Activated B cell treated with CpG ODN at 0.5 μM for 24 hours (primary cell): Measurements from ENCODE around the gene CAMK2D. TPM values are rescaled to one million over a fixed set of nuclear protein-coding genes. Genes with fewer than 3 reads are reported as not detected.
"Not testable (repeated sequence)": the region's sequence is repeated elsewhere in the genome, so short reads cannot be mapped to it uniquely, and the experiment has no call there.

Source experiments
- ATAC-seq: fragments of 200-7000 bp; cut with Tn5 transposase; one replicate; pipeline ENCODE4 v1.10.0; 2021; ENCODE audit warnings: low read depth, mild to moderate bottlenecking, moderate library complexity
- CTCF ChIA-PET: fragments of 350-600 bp; sonication (Branson Sonifier 250); formaldehyde crosslinking; loops from one replicate; lab custom pipeline; 2021; ENCODE audit warnings: antibody characterized with exemption; lab: Charles Lee
- POLR2A ChIA-PET: fragments of 350-600 bp; sonication (Branson Sonifier 250); formaldehyde crosslinking; loops from one replicate; lab custom pipeline; 2021; ENCODE audit warnings: antibody characterized with exemption; lab: Charles Lee
- DNase-seq: peaks from one replicate; pipeline ENCODE4 v3.0.0; 2022
- H3K27ac Mint-ChIP-seq: one replicate; pipeline ENCODE4 v1.8.0; 2020; ENCODE audit warnings: mixed read lengths
- H3K27me3 Mint-ChIP-seq: one replicate; pipeline ENCODE4 v1.8.0; 2021; ENCODE audit warnings: mixed read lengths
- H3K36me3 Mint-ChIP-seq: one replicate; pipeline ENCODE4 v1.8.0; 2021; ENCODE audit warnings: low read depth, mixed read lengths
- H3K4me1 Mint-ChIP-seq: one replicate; pipeline ENCODE4 v1.8.0; 2021; ENCODE audit warnings: mixed read lengths
- H3K4me3 Mint-ChIP-seq: one replicate; pipeline ENCODE4 v1.8.0; 2020; ENCODE audit warnings: mild to moderate bottlenecking, mixed read lengths
- H3K9me3 Mint-ChIP-seq: one replicate; pipeline ENCODE4 v1.8.0; 2020; ENCODE audit warnings: mixed read lengths
- CTCF ChIP-seq: fragments of 200-600 bp; IDR thresholded peaks from one replicate; pipeline ENCODE4 v1.8.0; 2022; ENCODE audit warnings: antibody characterized with exemption, mild to moderate bottlenecking
- intact Hi-C: fragments of 100-400 bp; cut with micrococcal nuclease; formaldehyde crosslinking; loops from one replicate; pipeline ENCODE4 v1.15.1; 2024
- total RNA-seq: library from RNA; stranded (reverse); gene quantifications from 2 replicates; pipeline ENCODE4 v1.2.3, GENCODE V29; 2022

CAMK2D gene
- total RNA-seq: 62.7 and 72.9 TPM in 2 replicates

- intact Hi-C loops: loop anchor here (1.0 to 5.0 kb wide), 15 partner anchors 23 to 1529 kb away; partner anchors contain the start of genes AP1AR, LARP7, TIFA and ZGRF1
- Mint-ChIP-seq H3K4me1 (peaks cover 42% of the 10 kb centered on the region), H3K27ac (peak within 1 kb of the TSS; percentile 100), H3K9me3 (no peaks in the 10 kb centered on the region), H3K27me3 (no peaks in the 10 kb centered on the region), H3K4me3 (peak within 1 kb of the TSS; percentile 99), H3K36me3 (peaks cover 44% of the 10 kb centered on the region)
- no peak for TF ChIP-seq CTCF
- ATAC-seq (peak; percentile 36), DNase-seq (peak; percentile 76)
- POLR2A ChIA-PET: interaction anchor here (0.5 to 3.6 kb wide), 23 partner anchors 14 to 937 kb away, joined by 3 to 86 read pairs (median 5); no protein-coding TSS in a partner anchor
- CTCF ChIA-PET: interaction anchor here (1.0 to 3.4 kb wide), 5 partner anchors 88 to 214 kb away, joined by 3 to 25 read pairs (median 4); no protein-coding TSS in a partner anchor
Measured at GRCh38 chr4:113761620-113762185, at the start of gene CAMK2D. TSS of gene CAMK2D (minus strand) at chr4:113761738. CDS start at chr4:113761068, 670 bp downstream.

GRCh38 chr4:113810906-113811305, 49.4 kb upstream of the CAMK2D start:
- Mint-ChIP-seq H3K4me3 (no peak overlapping the region), H3K36me3 (no peaks in the 10 kb centered on the region), H3K27me3 (peaks cover 2% of the 10 kb centered on the region), H3K27ac (no peak overlapping the region), H3K9me3 (no peaks in the 10 kb centered on the region), H3K4me1 (no peaks in the 10 kb centered on the region)
- ChIA-PET POLR2A (no interaction called here), CTCF (interaction anchor here (0.6 kb wide), 1 partner anchor 14 kb away, joined by 3 read pairs; no protein-coding TSS in a partner anchor)
- intact Hi-C loops: no loop called here
- no peak for TF ChIP-seq CTCF
- ATAC-seq: no peak
- DNase-seq: no peak

GRCh38 chr4:113809311-113809710, 47.8 kb upstream of the CAMK2D start:
- ATAC-seq: no peak
- POLR2A ChIA-PET: no interaction called here
- H3K27ac Mint-ChIP-seq: no peak overlapping the region
- CTCF ChIA-PET: no interaction called here
- no peak for DNase-seq
- H3K4me3 Mint-ChIP-seq: no peak overlapping the region
- no peaks in the 10 kb centered on the region for H3K9me3 Mint-ChIP-seq
- peaks cover 2% of the 10 kb centered on the region for H3K27me3 Mint-ChIP-seq
- no peaks in the 10 kb centered on the region for H3K36me3 Mint-ChIP-seq
- no peaks in the 10 kb centered on the region for H3K4me1 Mint-ChIP-seq
- intact Hi-C loops: no loop called here
- TF ChIP-seq CTCF: no peak

DNA sequence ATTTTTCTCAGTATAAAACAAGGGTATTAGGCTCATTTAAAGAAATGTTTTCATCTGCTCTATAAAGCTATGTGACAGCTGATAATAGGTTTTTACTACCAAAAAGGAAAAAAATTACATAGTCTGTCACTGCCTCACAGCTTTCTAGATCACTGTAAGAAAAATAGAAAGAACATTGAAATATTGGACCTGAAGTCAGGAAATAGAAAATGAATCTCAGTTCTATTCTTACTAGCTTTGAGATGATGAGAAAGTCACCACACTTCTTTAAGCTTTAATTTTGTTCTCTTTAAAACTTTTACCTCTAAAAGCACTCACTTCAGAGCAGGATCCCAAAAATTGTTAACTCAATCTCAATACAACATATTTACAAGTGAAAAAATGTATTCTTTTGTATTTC, 45.3 kb upstream of the CAMK2D start:
- Mint-ChIP-seq H3K4me1 (no peaks in the 10 kb centered on the region), H3K27me3 (peaks cover 2% of the 10 kb centered on the region), H3K36me3 (no peaks in the 10 kb centered on the region), H3K9me3 (peaks cover 5% of the 10 kb centered on the region), H3K27ac (no peak overlapping the region), H3K4me3 (no peak overlapping the region)
- DNase-seq (no peak), ATAC-seq (no peak)
- ChIA-PET CTCF (no interaction called here), POLR2A (no interaction called here)
- intact Hi-C loops: no loop called here
- TF ChIP-seq CTCF: no peak

- intact Hi-C loops: no loop called here
- Mint-ChIP-seq H3K27me3 (no peaks in the 10 kb centered on the region), H3K27ac (no peak overlapping the region), H3K4me1 (no peaks in the 10 kb centered on the region), H3K4me3 (no peak overlapping the region), H3K36me3 (no peaks in the 10 kb centered on the region), H3K9me3 (peaks cover 5% of the 10 kb centered on the region)
- no peak for TF ChIP-seq CTCF
- ChIA-PET CTCF (no interaction called here), POLR2A (no interaction called here)
- ATAC-seq: no peak
- no peak for DNase-seq
Measured at GRCh38 chr4:113801882-113802281, 40.3 kb upstream of the CAMK2D start.

GRCh38 chr4:113796381-113796780, 34.8 kb upstream of the CAMK2D start:
- peaks cover 19% of the 10 kb centered on the region for H3K9me3 Mint-ChIP-seq
- CTCF ChIA-PET, H3K27me3 Mint-ChIP-seq, POLR2A ChIA-PET, DNase-seq, intact Hi-C loops, ATAC-seq, H3K4me3 Mint-ChIP-seq, H3K27ac Mint-ChIP-seq, H3K36me3 Mint-ChIP-seq, H3K4me1 Mint-ChIP-seq: not testable (repeated sequence)
